Adipose tissue (tissue), 3 donors: ENCODE measurements around the gene TMCC3. TPM values are rescaled to one million over a fixed set of nuclear protein-coding genes. Genes with fewer than 3 reads are reported as not detected.
"Not testable (repeated sequence)": the region's sequence is repeated elsewhere in the genome, so short reads cannot be mapped to it uniquely, and the experiment has no call there.

Source experiments
- H3K27ac ChIP-seq: one replicate; pipeline ENCODE4 v1.5.1; 2013; ENCODE audit warnings: low read depth, low read length
- whole genome bisulfite sequencing, 3 donors: extraction: QIAGEN DNeasy Blood & Tissue Kit; methylation state at CpG; one replicate each; pipeline ENCODE4 v1.1.7; 2013; 5-methylcytosine and 5-hydroxymethylcytosine counted together
- polyA plus RNA-seq, 3 donors: library from polyadenylated mRNA; stranded (reverse); fragments of 200-250 nt; gene quantifications; one replicate each; pipeline ENCODE4 v1.2.3, GENCODE V29; 2013
- donor health status: healthy with polysubstance abuse.
- donor health status: Bipolar disorder and iron deficiency.
- donor health status: healthy.

Gene TMCC3
- polyA plus RNA-seq = 1 to 10 TPM; 1.9 to 4.1 (median 3.8) TPM

- WGBS, 3 donors = 1% methylated on average over 56 to 82 of the region's 82 CpGs
- no peak within 1 kb of the TSS for H3K27ac ChIP-seq
Measured at GRCh38 chr12:94650143-94651056, at the start of gene TMCC3. TMCC3 (minus strand) TSS chr12:94650557; CDS start chr12:94650430, 127 bp downstream.

- 51 to 78% (median 67%) methylated on average over 1 of the region's 1 CpG for WGBS, 3 donors
- H3K27ac ChIP-seq = no peak overlapping the region
Measured at GRCh38 chr12:94699801-94700200, 49.4 kb upstream of the TMCC3 start.

- H3K27ac ChIP-seq = no peak overlapping the region
- 60 to 85% (median 80%) methylated on average over 3 of the region's 3 CpGs for WGBS, 3 donors
Measured at GRCh38 chr12:94698578-94698977, 48.2 kb upstream of the TMCC3 start.

- H3K27ac ChIP-seq = no peak overlapping the region
Measured at GRCh38 chr12:94697631-94698030, 47.3 kb upstream of the TMCC3 start.

GRCh38 chr12:94694732-94695131, 44.4 kb upstream of the TMCC3 start:
- H3K27ac ChIP-seq = no peak overlapping the region
- WGBS, 3 donors = 95 to 99% (median 98%) methylated on average over 11 of the region's 11 CpGs

GRCh38 chr12:94692826-94693225, 42.5 kb upstream of the TMCC3 start:
- not testable (repeated sequence) for H3K27ac ChIP-seq
- 85 to 89% (median 86%) methylated on average over 7 of the region's 7 CpGs for WGBS, 3 donors

GRCh38 chr12:94690198-94690771, 39.9 kb upstream of the TMCC3 start:
- H3K27ac ChIP-seq = no peak overlapping the region
- 19 to 31% (median 26%) methylated on average over 5 of the region's 5 CpGs for WGBS, 3 donors

GRCh38 chr12:94689646-94690036, 39.3 kb upstream of the TMCC3 start:
- 28 to 69% (median 52%) methylated on average over 9 of the region's 9 CpGs for WGBS, 3 donors
- no peak overlapping the region for H3K27ac ChIP-seq

- no peak overlapping the region for H3K27ac ChIP-seq
- WGBS, 3 donors = 56 to 83% (median 60%) methylated on average over 7 of the region's 7 CpGs
Measured at GRCh38 chr12:94689002-94689645, 38.8 kb upstream of the TMCC3 start.

GRCh38 chr12:94687891-94688290, 37.5 kb upstream of the TMCC3 start:
- WGBS, 3 donors = 62 to 86% (median 66%) methylated on average over 6 of the region's 6 CpGs
- no peak overlapping the region for H3K27ac ChIP-seq

- no peak overlapping the region for H3K27ac ChIP-seq
- WGBS, 3 donors = 63 to 78% (median 65%) methylated on average over 6 of the region's 6 CpGs
Measured at GRCh38 chr12:94686834-94687628, 36.7 kb upstream of the TMCC3 start.

- no peak overlapping the region for H3K27ac ChIP-seq
- WGBS, 3 donors = 86 to 97% (median 95%) methylated on average over 7 of the region's 7 CpGs
Measured at GRCh38 chr12:94684416-94685142, 34.2 kb upstream of the TMCC3 start.

- WGBS, 3 donors = 77 to 91% (median 90%) methylated on average over 4 of the region's 4 CpGs
- no peak overlapping the region for H3K27ac ChIP-seq
Measured at GRCh38 chr12:94679554-94680195, 29.3 kb upstream of the TMCC3 start.

GRCh38 chr12:94678849-94679248, 28.5 kb upstream of the TMCC3 start:
- no peak overlapping the region for H3K27ac ChIP-seq
- 86 to 95% (median 90%) methylated on average over 6 of the region's 6 CpGs for WGBS, 3 donors

- 51 to 85% (median 58%) methylated on average over 9 of the region's 9 CpGs for WGBS, 3 donors
- no peak overlapping the region for H3K27ac ChIP-seq
Measured at GRCh38 chr12:94678379-94678778, 28.0 kb upstream of the TMCC3 start.

- H3K27ac ChIP-seq = no peak overlapping the region
- 65 to 93% (median 82%) methylated on average over 1 of the region's 1 CpG for WGBS, 3 donors
Measured at GRCh38 chr12:94677778-94678177, 27.4 kb upstream of the TMCC3 start.

GRCh38 chr12:94676922-94677321, 26.6 kb upstream of the TMCC3 start:
- WGBS, 3 donors = 79 to 97% (median 91%) methylated on average over 2 of the region's 2 CpGs

More at GRCh38 chr12:94676922-94677321, 26.6 kb upstream of the TMCC3 start:
- no peak overlapping the region for H3K27ac ChIP-seq
